Activated CD4-positive, alpha-beta T cell treated with anti-CD3 and anti-CD28 coated beads, Interleukin-2, amount 10 ng/mL, durations not matched to agents 7 days and 5 days (primary cell): ENCODE results near the gene CD33. TPM values are rescaled to one million over a fixed set of nuclear protein-coding genes. Genes with fewer than 3 reads are reported as not detected.

Experiments used
- CTCF ChIA-PET: fragments of 350-600 bp; sonication (Branson Sonifier 250); formaldehyde crosslinking; loops from one replicate; lab custom pipeline; 2021; ENCODE audit warnings: antibody characterized with exemption; lab: Charles Lee
- POLR2A ChIA-PET: fragments of 350-600 bp; sonication (Branson Sonifier 250); formaldehyde crosslinking; loops from one replicate; lab custom pipeline; 2021; ENCODE audit warnings: antibody characterized with exemption; lab: Charles Lee
- DNase-seq: peaks from one replicate; pipeline ENCODE4 v3.0.0-alpha.2; 2020
- H3K27ac Mint-ChIP-seq: one replicate; pipeline ENCODE4 v1.8.0; 2021; ENCODE audit warnings: mild to moderate bottlenecking, moderate library complexity, mixed read lengths
- H3K27me3 Mint-ChIP-seq: one replicate; pipeline ENCODE4 v1.8.0; 2021; ENCODE audit warnings: mixed read lengths
- H3K36me3 Mint-ChIP-seq: one replicate; pipeline ENCODE4 v1.8.0; 2021; ENCODE audit warnings: low read depth, mixed read lengths
- H3K4me1 Mint-ChIP-seq: one replicate; pipeline ENCODE4 v1.8.0; 2021; ENCODE audit warnings: mixed read lengths
- H3K4me3 Mint-ChIP-seq: one replicate; pipeline ENCODE4 v1.8.0; 2021; ENCODE audit warnings: mild to moderate bottlenecking, moderate library complexity, mixed read lengths
- H3K9me3 Mint-ChIP-seq: one replicate; pipeline ENCODE4 v1.8.0; 2021; ENCODE audit warnings: mixed read lengths
- microRNA-seq: library from miRNA; unstranded; fragments of <30 nt; microRNA quantifications from one replicate; pipeline ENCODE4 v1.2.0, GENCODE V29; 2021; ENCODE audit warnings: borderline microRNAs expressed, borderline replicate concordance
- total RNA-seq, 2 experiments: library from RNA; stranded (reverse); gene quantifications; one replicate each; pipeline ENCODE4 v1.2.3, GENCODE V29; 2021

CD33 gene
- total RNA-seq, 2 experiments from 2014 or later, result 3.7 to 3.9 TPM

- Mint-ChIP-seq H3K4me1 (no peaks in the 10 kb centered on the region), H3K9me3 (peaks cover 3% of the 10 kb centered on the region), H3K36me3 (no peaks in the 10 kb centered on the region), H3K27ac (no peak overlapping the region), H3K4me3 (no peak overlapping the region), H3K27me3 (peaks cover 23% of the 10 kb centered on the region)
- ChIA-PET POLR2A (no interaction called here), CTCF (no interaction called here)
- no peak for DNase-seq
Measured at GRCh38 chr19:51285682-51286081, 60.8 kb downstream of the CD33 start.

Small RNA genes lying within 50 kb of the gene (microRNA-seq; reads per million reads assigned to microRNA genes)
- gene MIR8074, result not detected

Other genes starting within 250 kb of the CD33 start
- gene KLK7, start 241.2 kb upstream of the CD33 start, total RNA-seq, result not detected
- not detected for gene KLK8, start 223.5 kb upstream of the CD33 start, total RNA-seq
- not detected for gene KLK10, start 205.4 kb upstream of the CD33 start, total RNA-seq
- gene KLK11, start 198.5 kb upstream of the CD33 start, total RNA-seq, result not detected
- not detected for gene KLK12, start 190.1 kb upstream of the CD33 start, total RNA-seq
- not detected for gene KLK13, start 160.0 kb upstream of the CD33 start, total RNA-seq
- gene KLK14, start 142.2 kb upstream of the CD33 start, total RNA-seq, result under 1 TPM; 0.35 to 0.67 TPM
- gene CTU1, start 116.7 kb upstream of the CD33 start, total RNA-seq, result 1 to 10 TPM; 8.5 to 10.0 TPM
- gene SIGLEC9, start 100.2 kb upstream of the CD33 start, total RNA-seq, result under 1 TPM; 0.20 to 0.27 TPM
- gene SIGLEC7, start 82.8 kb upstream of the CD33 start, total RNA-seq, result not detected
- not detected for gene SIGLECL1, start 26.0 kb downstream of the CD33 start, total RNA-seq
- gene IGLON5, start 86.6 kb downstream of the CD33 start, total RNA-seq, result not detected
- 1 to 10 TPM in 1 of 2 experiments, under 1 TPM in 1; 0.99 to 1.2 TPM for gene VSIG10L, start 117.1 kb downstream of the CD33 start, total RNA-seq
- gene ETFB, start 141.3 kb downstream of the CD33 start, total RNA-seq, result 100 to 1,000 TPM; 108 to 132 TPM
- gene CLDND2, start 143.9 kb downstream of the CD33 start, total RNA-seq, result 1 to 10 TPM; 3.1 to 3.3 TPM
- gene NKG7, start 147.6 kb downstream of the CD33 start, total RNA-seq, result 10 to 100 TPM; 67.2 to 71.7 TPM
- not detected for gene LIM2, start 162.9 kb downstream of the CD33 start, total RNA-seq
- not detected for gene C19orf84, start 165.5 kb downstream of the CD33 start, total RNA-seq
- under 1 TPM; 0.72 to 0.98 TPM for gene SIGLEC10, start 192.6 kb downstream of the CD33 start, total RNA-seq
- not detected for gene SIGLEC8, start 233.4 kb downstream of the CD33 start, total RNA-seq